Measurements from ENCODE around the gene PLET1.

Gene PLET1

GRCh38 chr11:112298535-112298934 is 37.9 kb upstream of the PLET1 start:
- Histone ChIP-seq H3K4me3 (ENCODE audit: low read depth, low read length) (no peak overlapping the region), H3K27ac (ENCODE audit: extremely low read depth, low read depth, low read length) (no peak overlapping the region), H3K4me1 (ENCODE audit: control insufficient read depth, insufficient read depth, low read length) (peaks cover 4% of the 10 kb centered on the region; the same call in 1 of the 2 replicates), H3K9me3 (ENCODE audit: control insufficient read depth, insufficient read depth, low read depth, low read length) (no peaks in the 10 kb centered on the region), H3K36me3 (ENCODE audit: control insufficient read depth in 2 of 2, insufficient read depth in 1 of 2, low read length in 2 of 2) (no peaks in the 10 kb centered on the region)
- CTCF ChIA-PET, result no interaction called here
- POLR2A ChIA-PET, result no interaction called here
- TF ChIP-seq ZNF48 (tag by site-specific recombination; IDR thresholded peaks at IDR 0.05), result no peak
- no peak for TF ChIP-seq ZNF610 (tag by site-specific recombination; IDR thresholded peaks at IDR 0.05; ENCODE audit: borderline replicate concordance)
- TF ChIP-seq ZFP69B (tag by site-specific recombination; IDR thresholded peaks at IDR 0.05), result no peak
- no peak for TF ChIP-seq ZNF549 (tag by site-specific recombination; IDR thresholded peaks at IDR 0.05)
- TF ChIP-seq ZSCAN30 (tag by site-specific recombination; IDR thresholded peaks at IDR 0.05), result no peak

GRCh38 chr11:112297248-112297866 is 36.7 kb upstream of the PLET1 start:
- CTCF ChIA-PET, result no interaction called here
- TF ChIP-seq ZNF394 (tag by site-specific recombination; IDR thresholded peaks at IDR 0.05; ENCODE audit: borderline replicate concordance), result no peak
- no peak for TF ChIP-seq PRDM6 (tag by site-specific recombination; IDR thresholded peaks at IDR 0.05)
- TF ChIP-seq KLF17 (tag by site-specific recombination; IDR thresholded peaks at IDR 0.05), result no peak
- TF ChIP-seq ZNF449 (tag by site-specific recombination; IDR thresholded peaks at IDR 0.05), result no peak
- no peak for TF ChIP-seq ZNF692 (tag by site-specific recombination; IDR thresholded peaks at IDR 0.05)
- TF ChIP-seq ZNF133 (tag by site-specific recombination; IDR thresholded peaks at IDR 0.05), result no peak
- TF ChIP-seq ZNF610 (tag by site-specific recombination; IDR thresholded peaks at IDR 0.05; ENCODE audit: borderline replicate concordance), result no peak
- TF ChIP-seq SALL2 (tag by site-specific recombination; IDR thresholded peaks at IDR 0.05; ENCODE audit: borderline replicate concordance), result no peak
- no peak for TF ChIP-seq ZNF768 (tag by site-specific recombination; IDR thresholded peaks at IDR 0.05)
- no peak for TF ChIP-seq ZNF426 (tag by site-specific recombination; IDR thresholded peaks at IDR 0.05)
- no peak for TF ChIP-seq ZNF670 (tag by site-specific recombination; IDR thresholded peaks at IDR 0.05; ENCODE audit: low read depth)
- no peak for TF ChIP-seq ZFP41 (tag by site-specific recombination; IDR thresholded peaks at IDR 0.05; ENCODE audit: borderline replicate concordance)
- no peak for TF ChIP-seq ZNF704 (tag by site-specific recombination; IDR thresholded peaks at IDR 0.05)
- TF ChIP-seq ZNF843 (tag by site-specific recombination; IDR thresholded peaks at IDR 0.05), result no peak
- TF ChIP-seq ZNF776 (tag by site-specific recombination; IDR thresholded peaks at IDR 0.05; ENCODE audit: borderline replicate concordance), result no peak
- no peak for TF ChIP-seq ZBTB44 (tag by site-specific recombination; IDR thresholded peaks at IDR 0.05)
- TF ChIP-seq GLIS1 (tag by site-specific recombination; IDR thresholded peaks at IDR 0.05), result no peak
- no peak for TF ChIP-seq ZNF830 (tag by site-specific recombination; IDR thresholded peaks at IDR 0.05; ENCODE audit: low read depth)
- no peak for TF ChIP-seq ZNF391 (tag by site-specific recombination; IDR thresholded peaks at IDR 0.05; ENCODE audit: borderline replicate concordance, low read depth)
- POLR2A ChIA-PET, result no interaction called here
- Histone ChIP-seq H3K4me3 (ENCODE audit: low read depth, low read length) (no peak overlapping the region), H3K4me1 (ENCODE audit: control insufficient read depth, insufficient read depth, low read length) (peaks cover 4% of the 10 kb centered on the region), H3K27ac (ENCODE audit: extremely low read depth, low read depth, low read length) (no peak overlapping the region), H3K36me3 (ENCODE audit: control insufficient read depth in 2 of 2, insufficient read depth in 1 of 2, low read length in 2 of 2) (no peaks in the 10 kb centered on the region), H3K9me3 (ENCODE audit: control insufficient read depth, insufficient read depth, low read depth, low read length) (no peaks in the 10 kb centered on the region)

Measured in HEK293 (cell line).